ENCODE measurements around the gene EPG5.

DNA sequence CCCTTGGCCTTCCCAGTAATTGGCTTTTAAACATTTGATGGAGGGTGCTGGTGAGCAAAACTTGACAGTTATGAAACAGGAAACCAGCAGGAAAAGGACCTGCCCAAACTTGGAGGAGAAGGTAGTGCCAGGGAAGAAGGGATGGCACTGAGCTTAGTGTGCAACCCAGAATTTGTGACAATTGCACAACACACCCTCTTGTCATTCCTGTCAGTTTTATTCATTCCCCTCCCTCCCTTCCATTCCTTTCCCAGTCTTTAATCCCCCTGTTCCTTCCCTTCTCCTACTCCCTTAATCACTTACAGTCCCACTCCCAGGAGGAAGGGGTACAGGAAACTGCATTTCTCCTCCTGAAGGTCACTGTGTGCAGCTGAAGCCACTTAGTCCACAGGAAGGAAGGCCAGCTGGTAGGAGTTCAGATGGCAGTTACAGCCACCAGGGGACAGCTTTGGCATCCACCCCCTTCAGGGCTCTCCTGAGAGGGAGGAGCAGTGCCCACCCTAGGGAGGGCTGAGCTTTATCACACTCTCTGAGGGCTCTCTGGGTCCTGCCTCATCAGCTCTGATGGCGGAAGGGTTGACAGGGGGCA lies 165.6 kb downstream of the EPG5 start:
- TF ChIP-seq, protein P1, sequence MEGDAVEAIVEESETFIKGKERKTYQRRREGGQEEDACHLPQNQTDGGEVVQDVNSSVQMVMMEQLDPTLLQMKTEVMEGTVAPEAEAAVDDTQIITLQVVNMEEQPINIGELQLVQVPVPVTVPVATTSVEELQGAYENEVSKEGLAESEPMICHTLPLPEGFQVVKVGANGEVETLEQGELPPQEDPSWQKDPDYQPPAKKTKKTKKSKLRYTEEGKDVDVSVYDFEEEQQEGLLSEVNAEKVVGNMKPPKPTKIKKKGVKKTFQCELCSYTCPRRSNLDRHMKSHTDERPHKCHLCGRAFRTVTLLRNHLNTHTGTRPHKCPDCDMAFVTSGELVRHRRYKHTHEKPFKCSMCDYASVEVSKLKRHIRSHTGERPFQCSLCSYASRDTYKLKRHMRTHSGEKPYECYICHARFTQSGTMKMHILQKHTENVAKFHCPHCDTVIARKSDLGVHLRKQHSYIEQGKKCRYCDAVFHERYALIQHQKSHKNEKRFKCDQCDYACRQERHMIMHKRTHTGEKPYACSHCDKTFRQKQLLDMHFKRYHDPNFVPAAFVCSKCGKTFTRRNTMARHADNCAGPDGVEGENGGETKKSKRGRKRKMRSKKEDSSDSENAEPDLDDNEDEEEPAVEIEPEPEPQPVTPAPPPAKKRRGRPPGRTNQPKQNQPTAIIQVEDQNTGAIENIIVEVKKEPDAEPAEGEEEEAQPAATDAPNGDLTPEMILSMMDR (conservative IDR thresholded peaks at IDR 0.05), result no peak
- no peak for TF ChIP-seq ZFX (IDR thresholded peaks at IDR 0.05)

Data from C4-2B (cell line).